ENCODE results near the gene FAM180A. TPM values are rescaled to one million over a fixed set of nuclear protein-coding genes. Genes with fewer than 3 reads are reported as not detected.

The FAM180A gene
- polyA plus RNA-seq, 1 donor (not counting 4 experiments of a cell fraction or from before 2014, with no cell fraction given) = 0.73 TPM

DNA sequence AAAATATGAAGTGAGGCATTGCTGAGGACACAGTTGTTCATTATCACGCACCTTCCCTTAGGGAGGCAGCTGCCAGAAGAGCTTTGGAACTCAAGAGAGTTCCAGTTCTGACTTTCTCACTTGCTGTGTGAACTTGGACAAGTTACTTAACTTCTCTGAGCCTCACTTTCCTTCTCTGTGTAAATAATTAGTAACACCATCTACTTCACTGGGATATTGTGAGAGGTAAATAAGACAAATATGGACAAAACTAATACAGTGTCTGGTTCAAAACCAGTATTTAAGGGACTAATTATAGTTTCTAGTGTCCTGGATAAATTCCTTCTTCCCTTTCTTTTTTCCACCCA is 14.3 kb downstream of the FAM180A start:
- Histone ChIP-seq H4K20me1 (ENCODE audit: control insufficient read depth, extremely low read depth, insufficient read depth, low read length) (no peaks in the 10 kb centered on the region), H3K27me3 (ENCODE audit: control insufficient read depth, extremely low read depth, insufficient read depth, low read length) (no peaks in the 10 kb centered on the region), H3K9me3 (ENCODE audit: control insufficient read depth, low read depth, low read length) (no peaks in the 10 kb centered on the region), H3K4me1 (ENCODE audit: control insufficient read depth, extremely low read depth, insufficient read depth, low read length) (peaks cover 6% of the 10 kb centered on the region), H3K4me2 (ENCODE audit: control insufficient read depth, extremely low read depth, insufficient read depth, low read depth, low read length) (no peak overlapping the region), H3K9me1 (ENCODE audit: control insufficient read depth, extremely low read depth, insufficient read depth, low read length) (no peaks in the 10 kb centered on the region), H3K36me3 (ENCODE audit: control insufficient read depth in 2 of 2, extremely low read depth in 1 of 2, insufficient read depth in 2 of 2, low read length in 2 of 2) (no peaks in the 10 kb centered on the region), H3K4me3 (ENCODE audit: control insufficient read depth in 2 of 3, extremely low read depth in 1 of 3, insufficient read depth in 2 of 3, low read depth in 1 of 3, low read length in 3 of 3) (no peak overlapping the region), H3K79me2 (ENCODE audit: control insufficient read depth, insufficient read depth, low read length) (no peaks in the 10 kb centered on the region), H3K9ac (ENCODE audit: control insufficient read depth, extremely low read depth, insufficient read depth, low read length) (no peak overlapping the region), H2AFZ (ENCODE audit: control insufficient read depth, low read length) (no peak overlapping the region), H3K27ac (ENCODE audit: control insufficient read depth, insufficient read depth, low read length) (no peak overlapping the region)
- DNase-seq (ENCODE audit: low read depth, low spot score) (no peak), FAIRE-seq (no peak)
- TF ChIP-seq, protein P1, sequence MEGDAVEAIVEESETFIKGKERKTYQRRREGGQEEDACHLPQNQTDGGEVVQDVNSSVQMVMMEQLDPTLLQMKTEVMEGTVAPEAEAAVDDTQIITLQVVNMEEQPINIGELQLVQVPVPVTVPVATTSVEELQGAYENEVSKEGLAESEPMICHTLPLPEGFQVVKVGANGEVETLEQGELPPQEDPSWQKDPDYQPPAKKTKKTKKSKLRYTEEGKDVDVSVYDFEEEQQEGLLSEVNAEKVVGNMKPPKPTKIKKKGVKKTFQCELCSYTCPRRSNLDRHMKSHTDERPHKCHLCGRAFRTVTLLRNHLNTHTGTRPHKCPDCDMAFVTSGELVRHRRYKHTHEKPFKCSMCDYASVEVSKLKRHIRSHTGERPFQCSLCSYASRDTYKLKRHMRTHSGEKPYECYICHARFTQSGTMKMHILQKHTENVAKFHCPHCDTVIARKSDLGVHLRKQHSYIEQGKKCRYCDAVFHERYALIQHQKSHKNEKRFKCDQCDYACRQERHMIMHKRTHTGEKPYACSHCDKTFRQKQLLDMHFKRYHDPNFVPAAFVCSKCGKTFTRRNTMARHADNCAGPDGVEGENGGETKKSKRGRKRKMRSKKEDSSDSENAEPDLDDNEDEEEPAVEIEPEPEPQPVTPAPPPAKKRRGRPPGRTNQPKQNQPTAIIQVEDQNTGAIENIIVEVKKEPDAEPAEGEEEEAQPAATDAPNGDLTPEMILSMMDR (optimal IDR thresholded peaks at IDR 0.05 in 1 of 3, IDR thresholded peaks at IDR 0.05 in 1 of 3, conservative IDR thresholded peaks at IDR 0.05 in 1 of 3; ENCODE audit: extremely low read depth in 1 of 3, insufficient read depth in 2 of 3, low read length in 3 of 3) = no peak
- dilution Hi-C loops (cut with MboI; ENCODE audit: extremely low pct_ligation_motif_present, low sequenced_read_pairs) = no loop called here

- Histone ChIP-seq H3K79me2 (ENCODE audit: control insufficient read depth, insufficient read depth, low read length) (no peaks in the 10 kb centered on the region), H3K9me3 (ENCODE audit: control insufficient read depth, low read depth, low read length) (no peaks in the 10 kb centered on the region), H3K27me3 (ENCODE audit: control insufficient read depth, extremely low read depth, insufficient read depth, low read length) (no peaks in the 10 kb centered on the region), H2AFZ (ENCODE audit: control insufficient read depth, low read length) (no peak overlapping the region), H3K9me1 (ENCODE audit: control insufficient read depth, extremely low read depth, insufficient read depth, low read length) (no peaks in the 10 kb centered on the region), H3K4me1 (ENCODE audit: control insufficient read depth, extremely low read depth, insufficient read depth, low read length) (peaks cover 6% of the 10 kb centered on the region), H4K20me1 (ENCODE audit: control insufficient read depth, extremely low read depth, insufficient read depth, low read length) (no peaks in the 10 kb centered on the region), H3K36me3 (ENCODE audit: control insufficient read depth in 2 of 2, extremely low read depth in 1 of 2, insufficient read depth in 2 of 2, low read length in 2 of 2) (no peaks in the 10 kb centered on the region), H3K4me2 (ENCODE audit: control insufficient read depth, extremely low read depth, insufficient read depth, low read depth, low read length) (no peak overlapping the region), H3K27ac (ENCODE audit: control insufficient read depth, insufficient read depth, low read length) (no peak overlapping the region), H3K4me3 (ENCODE audit: control insufficient read depth in 2 of 3, extremely low read depth in 1 of 3, insufficient read depth in 2 of 3, low read depth in 1 of 3, low read length in 3 of 3) (no peak overlapping the region), H3K9ac (ENCODE audit: control insufficient read depth, extremely low read depth, insufficient read depth, low read length) (no peak overlapping the region)
- TF ChIP-seq, protein P1 (optimal IDR thresholded peaks at IDR 0.05 in 1 of 3, IDR thresholded peaks at IDR 0.05 in 1 of 3, conservative IDR thresholded peaks at IDR 0.05 in 1 of 3; ENCODE audit: extremely low read depth in 1 of 3, insufficient read depth in 2 of 3, low read length in 3 of 3) = no peak
- TF ChIP-seq EZH2 (IDR thresholded peaks at IDR 0.05; ENCODE audit: low read length) = no peak
- FAIRE-seq = no peak
- dilution Hi-C loops (cut with MboI; ENCODE audit: extremely low pct_ligation_motif_present, low sequenced_read_pairs) = no loop called here
- no peak for DNase-seq (ENCODE audit: low read depth, low spot score)
Observed at GRCh38 chr7:135733603-135734342, 14.8 kb downstream of the FAM180A start.

All from keratinocyte (primary cell).